ENCODE data around the gene SHC2.
A peak's percentile ranks its signal among the peaks of the same experiment; 100 is the strongest.
"Not testable (repeated sequence)": the region's sequence is repeated elsewhere in the genome, so short reads cannot be mapped to it uniquely, and the experiment has no call there.

The SHC2 gene

GRCh38 chr19:392375-392970 lies 68.4 kb downstream of the SHC2 start:
- DNase-seq (ENCODE audit: low read depth in 1 of 2, low spot score in 1 of 2): no peak

- DNase-seq (ENCODE audit: low read depth in 1 of 2, low spot score in 1 of 2): no peak
Measured at GRCh38 chr19:391726-392374, 69.0 kb downstream of the SHC2 start.

GRCh38 chr19:391207-391557 lies 69.7 kb downstream of the SHC2 start:
- no peak for DNase-seq (ENCODE audit: low read depth in 1 of 2, low spot score in 1 of 2)

GRCh38 chr19:390386-391206 lies 70.2 kb downstream of the SHC2 start:
- DNase-seq (ENCODE audit: low read depth in 1 of 2, low spot score in 1 of 2): no peak

- DNase-seq (ENCODE audit: low read depth in 1 of 2, low spot score in 1 of 2): no peak
Measured at GRCh38 chr19:389935-390289, 70.9 kb downstream of the SHC2 start.

- DNase-seq (ENCODE audit: low read depth in 1 of 2, low spot score in 1 of 2): no peak
Measured at GRCh38 chr19:389255-389934, 71.4 kb downstream of the SHC2 start.

GRCh38 chr19:388691-389090 lies 72.1 kb downstream of the SHC2 start:
- no peak for DNase-seq (ENCODE audit: low read depth in 1 of 2, low spot score in 1 of 2)

GRCh38 chr19:387777-388176 lies 73.1 kb downstream of the SHC2 start:
- no peak for DNase-seq (ENCODE audit: low read depth in 1 of 2, low spot score in 1 of 2)

GRCh38 chr19:386632-387301 lies 74.1 kb downstream of the SHC2 start:
- not testable (repeated sequence) for DNase-seq (ENCODE audit: low read depth in 1 of 2, low spot score in 1 of 2)

GRCh38 chr19:386189-386588 lies 74.6 kb downstream of the SHC2 start:
- not testable (repeated sequence) for DNase-seq (ENCODE audit: low read depth in 1 of 2, low spot score in 1 of 2)

- DNase-seq (ENCODE audit: low read depth in 1 of 2, low spot score in 1 of 2): no peak
Measured at GRCh38 chr19:384799-385169, 76.0 kb downstream of the SHC2 start.

GRCh38 chr19:383922-384798 lies 76.7 kb downstream of the SHC2 start:
- no peak for DNase-seq (ENCODE audit: low read depth in 1 of 2, low spot score in 1 of 2)

GRCh38 chr19:383040-383439 lies 77.8 kb downstream of the SHC2 start:
- no peak for DNase-seq (ENCODE audit: low read depth in 1 of 2, low spot score in 1 of 2)

GRCh38 chr19:382578-382977 lies 78.3 kb downstream of the SHC2 start:
- peak in 1 of 2 donors; percentile 50 for DNase-seq (ENCODE audit: low read depth in 1 of 2, low spot score in 1 of 2)

GRCh38 chr19:381901-382300 lies 78.9 kb downstream of the SHC2 start:
- not testable (repeated sequence) for DNase-seq (ENCODE audit: low read depth in 1 of 2, low spot score in 1 of 2)

GRCh38 chr19:380618-381219 lies 80.1 kb downstream of the SHC2 start:
- not testable (repeated sequence) for DNase-seq (ENCODE audit: low read depth in 1 of 2, low spot score in 1 of 2)

- DNase-seq (ENCODE audit: low read depth in 1 of 2, low spot score in 1 of 2): no peak
Measured at GRCh38 chr19:379796-380195, 81.0 kb downstream of the SHC2 start.

GRCh38 chr19:378706-379105 lies 82.1 kb downstream of the SHC2 start:
- no peak for DNase-seq (ENCODE audit: low read depth in 1 of 2, low spot score in 1 of 2)

GRCh38 chr19:377801-378581 lies 82.8 kb downstream of the SHC2 start:
- DNase-seq (ENCODE audit: low read depth in 1 of 2, low spot score in 1 of 2): no peak

All from activated CD4-positive, alpha-beta T cell treated with anti-CD3 and anti-CD28 coated beads, Interleukin-2, amount 50 U/mL, for 24 hours (primary cell).